ENCODE measurements around the gene SESN1. TPM values are rescaled to one million over a fixed set of nuclear protein-coding genes. Genes with fewer than 3 reads are reported as not detected.

Gene SESN1
- total and polyA plus RNA-seq, 9 of the 15 experiments (the other 6 are each of a cell fraction or from before 2014, with no cell fraction given): 3.1 to 13.0 (median 7.4) TPM

DNA sequence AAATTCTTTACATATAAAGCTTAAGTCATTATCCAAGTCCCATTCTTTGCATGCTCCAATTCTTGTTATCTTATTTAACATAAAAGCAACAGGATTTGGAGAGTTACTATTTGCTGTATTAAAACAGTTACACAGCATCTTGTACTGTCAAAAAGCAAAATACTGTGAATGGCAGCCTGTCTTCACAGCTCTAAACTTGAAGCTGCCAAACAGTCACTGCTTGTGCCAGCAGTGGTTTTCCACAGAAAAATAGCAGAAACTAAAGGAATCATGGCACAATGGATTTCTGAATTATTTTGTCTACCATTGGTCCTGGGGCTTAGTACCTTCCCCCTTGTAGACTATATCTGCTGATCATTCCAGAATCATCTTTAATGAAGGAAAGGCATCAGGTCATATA is 107.5 kb downstream of the SESN1 start (continued):
- TF ChIP-seq, protein P1, sequence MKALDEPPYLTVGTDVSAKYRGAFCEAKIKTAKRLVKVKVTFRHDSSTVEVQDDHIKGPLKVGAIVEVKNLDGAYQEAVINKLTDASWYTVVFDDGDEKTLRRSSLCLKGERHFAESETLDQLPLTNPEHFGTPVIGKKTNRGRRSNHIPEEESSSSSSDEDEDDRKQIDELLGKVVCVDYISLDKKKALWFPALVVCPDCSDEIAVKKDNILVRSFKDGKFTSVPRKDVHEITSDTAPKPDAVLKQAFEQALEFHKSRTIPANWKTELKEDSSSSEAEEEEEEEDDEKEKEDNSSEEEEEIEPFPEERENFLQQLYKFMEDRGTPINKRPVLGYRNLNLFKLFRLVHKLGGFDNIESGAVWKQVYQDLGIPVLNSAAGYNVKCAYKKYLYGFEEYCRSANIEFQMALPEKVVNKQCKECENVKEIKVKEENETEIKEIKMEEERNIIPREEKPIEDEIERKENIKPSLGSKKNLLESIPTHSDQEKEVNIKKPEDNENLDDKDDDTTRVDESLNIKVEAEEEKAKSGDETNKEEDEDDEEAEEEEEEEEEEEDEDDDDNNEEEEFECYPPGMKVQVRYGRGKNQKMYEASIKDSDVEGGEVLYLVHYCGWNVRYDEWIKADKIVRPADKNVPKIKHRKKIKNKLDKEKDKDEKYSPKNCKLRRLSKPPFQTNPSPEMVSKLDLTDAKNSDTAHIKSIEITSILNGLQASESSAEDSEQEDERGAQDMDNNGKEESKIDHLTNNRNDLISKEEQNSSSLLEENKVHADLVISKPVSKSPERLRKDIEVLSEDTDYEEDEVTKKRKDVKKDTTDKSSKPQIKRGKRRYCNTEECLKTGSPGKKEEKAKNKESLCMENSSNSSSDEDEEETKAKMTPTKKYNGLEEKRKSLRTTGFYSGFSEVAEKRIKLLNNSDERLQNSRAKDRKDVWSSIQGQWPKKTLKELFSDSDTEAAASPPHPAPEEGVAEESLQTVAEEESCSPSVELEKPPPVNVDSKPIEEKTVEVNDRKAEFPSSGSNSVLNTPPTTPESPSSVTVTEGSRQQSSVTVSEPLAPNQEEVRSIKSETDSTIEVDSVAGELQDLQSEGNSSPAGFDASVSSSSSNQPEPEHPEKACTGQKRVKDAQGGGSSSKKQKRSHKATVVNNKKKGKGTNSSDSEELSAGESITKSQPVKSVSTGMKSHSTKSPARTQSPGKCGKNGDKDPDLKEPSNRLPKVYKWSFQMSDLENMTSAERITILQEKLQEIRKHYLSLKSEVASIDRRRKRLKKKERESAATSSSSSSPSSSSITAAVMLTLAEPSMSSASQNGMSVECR (CRISPR knock-in tag; IDR thresholded peaks at IDR 0.05): no peak
- TF ChIP-seq, protein P2, sequence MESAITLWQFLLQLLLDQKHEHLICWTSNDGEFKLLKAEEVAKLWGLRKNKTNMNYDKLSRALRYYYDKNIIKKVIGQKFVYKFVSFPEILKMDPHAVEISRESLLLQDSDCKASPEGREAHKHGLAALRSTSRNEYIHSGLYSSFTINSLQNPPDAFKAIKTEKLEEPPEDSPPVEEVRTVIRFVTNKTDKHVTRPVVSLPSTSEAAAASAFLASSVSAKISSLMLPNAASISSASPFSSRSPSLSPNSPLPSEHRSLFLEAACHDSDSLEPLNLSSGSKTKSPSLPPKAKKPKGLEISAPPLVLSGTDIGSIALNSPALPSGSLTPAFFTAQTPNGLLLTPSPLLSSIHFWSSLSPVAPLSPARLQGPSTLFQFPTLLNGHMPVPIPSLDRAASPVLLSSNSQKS (CRISPR knock-in tag; IDR thresholded peaks at IDR 0.05): no peak
- TF ChIP-seq PHB2 (IDR thresholded peaks at IDR 0.05; ENCODE audit: low read depth): no peak

DNA sequence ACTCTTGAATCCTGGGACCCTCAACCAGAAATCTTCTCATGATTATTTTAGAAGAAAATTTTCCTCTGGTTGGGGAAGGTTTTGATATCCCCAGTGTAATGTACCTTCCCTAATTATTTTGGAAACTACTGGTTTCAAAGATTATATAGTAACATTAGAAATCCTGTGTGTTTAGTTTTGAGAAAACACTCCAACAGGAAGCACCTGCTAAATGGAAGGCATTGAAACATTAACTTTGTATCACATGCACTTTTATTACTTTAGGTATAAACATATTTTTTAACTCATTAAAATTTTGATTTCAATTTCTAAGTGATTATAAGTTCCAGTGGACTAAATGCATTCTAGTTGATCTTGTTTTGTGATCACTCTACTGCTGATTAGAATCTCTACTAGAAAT is 109.3 kb downstream of the SESN1 start:
- intact Hi-C loops (cut with micrococcal nuclease): no loop called here
- no peak for FAIRE-seq
- TF ChIP-seq, protein P3, sequence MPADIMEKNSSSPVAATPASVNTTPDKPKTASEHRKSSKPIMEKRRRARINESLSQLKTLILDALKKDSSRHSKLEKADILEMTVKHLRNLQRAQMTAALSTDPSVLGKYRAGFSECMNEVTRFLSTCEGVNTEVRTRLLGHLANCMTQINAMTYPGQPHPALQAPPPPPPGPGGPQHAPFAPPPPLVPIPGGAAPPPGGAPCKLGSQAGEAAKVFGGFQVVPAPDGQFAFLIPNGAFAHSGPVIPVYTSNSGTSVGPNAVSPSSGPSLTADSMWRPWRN (IDR thresholded peaks at IDR 0.05; ENCODE audit: low read depth): no peak
- TF ChIP-seq, protein P4, sequence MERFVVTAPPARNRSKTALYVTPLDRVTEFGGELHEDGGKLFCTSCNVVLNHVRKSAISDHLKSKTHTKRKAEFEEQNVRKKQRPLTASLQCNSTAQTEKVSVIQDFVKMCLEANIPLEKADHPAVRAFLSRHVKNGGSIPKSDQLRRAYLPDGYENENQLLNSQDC (CRISPR knock-in tag; IDR thresholded peaks at IDR 0.05): no peak
- TF ChIP-seq, protein P5, sequence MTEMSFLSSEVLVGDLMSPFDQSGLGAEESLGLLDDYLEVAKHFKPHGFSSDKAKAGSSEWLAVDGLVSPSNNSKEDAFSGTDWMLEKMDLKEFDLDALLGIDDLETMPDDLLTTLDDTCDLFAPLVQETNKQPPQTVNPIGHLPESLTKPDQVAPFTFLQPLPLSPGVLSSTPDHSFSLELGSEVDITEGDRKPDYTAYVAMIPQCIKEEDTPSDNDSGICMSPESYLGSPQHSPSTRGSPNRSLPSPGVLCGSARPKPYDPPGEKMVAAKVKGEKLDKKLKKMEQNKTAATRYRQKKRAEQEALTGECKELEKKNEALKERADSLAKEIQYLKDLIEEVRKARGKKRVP (CRISPR knock-in tag; IDR thresholded peaks at IDR 0.05): no peak
- TF ChIP-seq, protein P6, sequence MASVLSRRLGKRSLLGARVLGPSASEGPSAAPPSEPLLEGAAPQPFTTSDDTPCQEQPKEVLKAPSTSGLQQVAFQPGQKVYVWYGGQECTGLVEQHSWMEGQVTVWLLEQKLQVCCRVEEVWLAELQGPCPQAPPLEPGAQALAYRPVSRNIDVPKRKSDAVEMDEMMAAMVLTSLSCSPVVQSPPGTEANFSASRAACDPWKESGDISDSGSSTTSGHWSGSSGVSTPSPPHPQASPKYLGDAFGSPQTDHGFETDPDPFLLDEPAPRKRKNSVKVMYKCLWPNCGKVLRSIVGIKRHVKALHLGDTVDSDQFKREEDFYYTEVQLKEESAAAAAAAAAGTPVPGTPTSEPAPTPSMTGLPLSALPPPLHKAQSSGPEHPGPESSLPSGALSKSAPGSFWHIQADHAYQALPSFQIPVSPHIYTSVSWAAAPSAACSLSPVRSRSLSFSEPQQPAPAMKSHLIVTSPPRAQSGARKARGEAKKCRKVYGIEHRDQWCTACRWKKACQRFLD (CRISPR knock-in tag; IDR thresholded peaks at IDR 0.05): no peak
- TF ChIP-seq ZNF436 (CRISPR knock-in tag; IDR thresholded peaks at IDR 0.05) (no peak), YBX1 (IDR thresholded peaks at IDR 0.05) (no peak), CCAR2 (IDR thresholded peaks at IDR 0.05; ENCODE audit: low read depth, low read length) (no peak)

More for the DNA sequence above, 109.3 kb downstream of the SESN1 start:
- no peaks in the 10 kb centered on the region for H3K4me1 ChIP-seq (replicated peaks in 1 of 2; ENCODE audit: control insufficient read depth in 2 of 2, insufficient read depth in 2 of 2, low read length in 2 of 2)
- in situ Hi-C loops (cut with MboI): no loop called here
- H3K79me2 ChIP-seq (ENCODE audit: control insufficient read depth, insufficient read depth, low read length): no peaks in the 10 kb centered on the region
- H3K9ac ChIP-seq (ENCODE audit: insufficient read depth in 1 of 2, low read depth in 2 of 2, low read length in 2 of 2): no peak overlapping the region
- no TSS peak for BruUV-seq (replicated peaks)
- CTCF ChIA-PET (ENCODE audit: low intra/inter-chr PET ratio): no interaction called here
- no peak overlapping the region for H3K4me2 ChIP-seq (ENCODE audit: insufficient read depth, low read length)
- H3K9me3 ChIP-seq (replicated peaks; ENCODE audit: control insufficient read depth, insufficient read depth, low read depth, low read length): no peaks in the 10 kb centered on the region
- peaks cover 5% of the 10 kb centered on the region; the same call in 1 of the 3 replicates for H3K36me3 ChIP-seq (ENCODE audit: control insufficient read depth, insufficient read depth, low read length)
- H3K9me1 ChIP-seq (ENCODE audit: control insufficient read depth, insufficient read depth, low read length): no peaks in the 10 kb centered on the region
- POLR2A ChIA-PET: interaction anchor here (1.6 kb wide), 1 partner anchor 19 kb away, joined by 3 read pairs; no protein-coding TSS in a partner anchor
- ATAC-seq (no peak), DNase-seq (ENCODE audit: extremely low read depth in 1 of 4, low spot score in 3 of 4) (no peak)
- no peaks in the 10 kb centered on the region for H4K20me1 ChIP-seq (replicated peaks; ENCODE audit: control insufficient read depth, insufficient read depth, low read length)
- no peak overlapping the region for H3K4me3 ChIP-seq
- H2AFZ ChIP-seq (ENCODE audit: low read depth, low read length): no peak overlapping the region
- no peaks in the 10 kb centered on the region; a peak in 1 of 5 replicates for H3K27me3 ChIP-seq (ENCODE audit: control insufficient read depth in 2 of 2, insufficient read depth in 2 of 2, low read length in 2 of 2)
- no peak overlapping the region for H3K27ac ChIP-seq (ENCODE audit: extremely low read depth, low read depth, low read length)
